ENCODE measurements around the gene TIMM10.
A peak's percentile ranks its signal among the peaks of the same experiment; 100 is the strongest.

TIMM10 gene

DNA sequence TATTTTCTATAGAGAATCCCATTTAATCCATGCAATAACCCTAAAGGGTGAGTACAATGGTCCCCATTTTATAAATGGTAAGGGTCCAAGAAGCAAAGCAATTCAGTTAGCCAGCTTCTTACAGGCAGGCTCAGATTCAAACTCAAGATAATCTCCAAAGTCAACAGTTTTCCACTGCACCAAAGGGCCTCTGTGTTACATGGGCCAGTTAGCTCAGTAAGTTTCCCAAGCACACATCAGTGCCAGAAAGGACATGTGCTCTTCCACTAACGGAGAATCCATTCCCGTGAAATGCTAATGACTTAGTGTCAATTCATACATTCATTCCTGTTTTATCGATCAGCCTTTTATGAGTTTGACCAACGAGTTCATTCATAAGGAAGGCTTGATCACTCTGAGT lies 26.0 kb downstream of the TIMM10 start:
- DNase-seq (ENCODE audit: low read depth in 2 of 2) = no peak

DNA sequence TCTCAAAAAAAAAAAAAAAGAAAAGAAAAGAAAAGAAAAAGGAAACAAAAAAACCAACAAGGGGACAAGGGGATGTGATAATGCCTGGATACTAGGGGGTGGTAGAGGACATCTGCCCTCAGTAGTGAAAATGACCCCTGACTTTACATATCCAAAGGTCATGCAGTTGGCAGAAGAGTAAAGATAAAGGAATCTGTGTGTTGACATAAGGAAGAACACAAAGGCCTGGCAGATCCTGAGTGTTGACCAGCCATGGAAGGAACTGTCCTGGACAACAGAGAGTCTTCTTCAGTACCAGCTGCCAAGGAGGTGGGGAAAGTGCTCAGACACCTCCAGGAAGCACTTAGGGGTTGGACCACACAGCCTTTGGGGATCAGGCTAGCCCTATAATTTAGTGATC lies 27.7 kb downstream of the TIMM10 start:
- DNase-seq (ENCODE audit: low read depth in 2 of 2) = no peak

- DNase-seq (ENCODE audit: low read depth in 2 of 2) = no peak
Measured at GRCh38 chr11:57502376-57502775, 28.2 kb downstream of the TIMM10 start.

DNA sequence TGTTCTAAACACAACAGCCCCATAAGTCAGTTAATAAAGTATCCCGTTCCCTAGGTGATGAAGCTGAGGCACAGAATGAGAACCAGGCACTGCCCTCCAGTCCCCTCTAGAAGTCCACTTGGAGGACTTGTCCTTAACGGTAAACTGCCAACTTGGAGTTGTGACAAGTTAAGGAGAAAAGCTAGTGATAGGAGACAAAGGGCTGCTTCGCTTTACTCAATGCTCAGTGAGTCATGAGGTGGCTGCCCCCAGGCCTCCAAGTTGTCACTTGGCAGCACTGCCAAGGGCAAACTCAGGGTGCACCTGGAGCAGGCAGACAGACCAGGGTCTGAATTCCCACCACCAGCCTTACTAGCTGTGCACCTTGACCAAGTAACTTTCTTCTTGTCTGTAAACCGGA lies 28.6 kb downstream of the TIMM10 start:
- no peak for DNase-seq (ENCODE audit: low read depth in 2 of 2)

DNA sequence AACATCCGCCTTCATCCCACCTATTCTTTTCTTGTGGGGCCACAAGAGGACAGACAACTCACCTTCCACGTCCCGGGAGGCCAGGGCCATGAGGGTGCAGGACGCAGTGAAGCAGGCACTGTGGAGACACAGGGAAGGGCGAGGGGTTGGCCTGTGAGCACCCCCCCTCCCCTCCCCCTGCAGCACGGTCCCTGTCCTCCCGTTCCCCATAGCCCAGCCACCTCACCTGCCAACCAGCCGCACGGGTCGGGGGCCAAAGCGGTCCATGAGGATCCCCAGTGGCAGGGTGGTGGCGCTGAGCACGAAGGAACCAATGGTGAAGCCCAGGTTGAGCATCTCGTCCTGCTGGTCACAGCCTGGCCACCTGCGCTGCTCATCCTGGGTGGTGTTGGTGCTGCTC lies 29.6 kb downstream of the TIMM10 start:
- no peak for DNase-seq (ENCODE audit: low read depth in 2 of 2)

DNA sequence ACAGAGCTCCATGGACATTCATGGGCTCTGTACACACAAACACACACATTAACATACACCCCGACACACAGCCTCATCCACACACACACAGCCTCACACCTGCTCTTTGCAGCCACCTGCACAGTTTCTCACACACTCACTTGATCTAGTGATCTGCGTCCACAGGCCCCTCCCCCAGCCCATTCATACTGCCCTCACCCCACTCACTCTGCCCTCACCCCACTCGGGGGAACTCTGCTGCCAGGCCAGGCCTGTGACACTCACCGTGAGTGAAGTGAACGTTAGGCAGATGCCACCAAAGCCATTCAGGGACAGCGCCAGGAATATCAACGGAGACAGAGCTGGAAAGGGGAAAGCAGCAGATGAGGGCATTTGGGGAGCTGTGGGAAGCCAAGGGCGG lies 30.0 kb downstream of the TIMM10 start:
- DNase-seq (ENCODE audit: low read depth in 2 of 2) = no peak

DNA sequence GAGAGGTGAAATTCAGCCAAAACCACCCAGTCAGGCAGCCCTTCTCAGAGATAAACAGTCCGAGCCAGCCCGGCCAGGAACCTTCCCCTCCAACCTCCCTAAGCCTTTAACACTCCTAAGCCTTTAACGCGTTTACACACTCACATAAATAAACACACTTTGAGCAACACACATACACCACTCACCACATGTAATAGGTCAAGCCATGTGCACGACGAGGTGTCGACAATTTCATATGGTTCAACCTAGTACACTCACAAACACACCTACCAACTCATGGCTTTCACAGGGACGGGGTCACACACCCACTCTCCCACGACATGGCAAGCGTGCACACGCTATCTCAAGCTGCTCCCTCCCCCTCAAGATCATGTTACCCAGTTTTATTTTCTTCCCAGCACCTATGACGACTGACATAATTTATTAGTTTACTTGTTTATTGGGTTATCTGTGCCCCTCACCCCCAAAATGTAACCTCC lies 30.5 kb downstream of the TIMM10 start:
- DNase-seq (ENCODE audit: low read depth in 2 of 2) = no peak

- DNase-seq (ENCODE audit: low read depth in 2 of 2) = peak in 1 of 2 experiments; percentile 46
Measured at GRCh38 chr11:57499413-57499982, 31.1 kb downstream of the TIMM10 start.

GRCh38 chr11:57498540-57498939 lies 32.0 kb downstream of the TIMM10 start:
- DNase-seq (ENCODE audit: low read depth in 2 of 2) = no peak

DNA sequence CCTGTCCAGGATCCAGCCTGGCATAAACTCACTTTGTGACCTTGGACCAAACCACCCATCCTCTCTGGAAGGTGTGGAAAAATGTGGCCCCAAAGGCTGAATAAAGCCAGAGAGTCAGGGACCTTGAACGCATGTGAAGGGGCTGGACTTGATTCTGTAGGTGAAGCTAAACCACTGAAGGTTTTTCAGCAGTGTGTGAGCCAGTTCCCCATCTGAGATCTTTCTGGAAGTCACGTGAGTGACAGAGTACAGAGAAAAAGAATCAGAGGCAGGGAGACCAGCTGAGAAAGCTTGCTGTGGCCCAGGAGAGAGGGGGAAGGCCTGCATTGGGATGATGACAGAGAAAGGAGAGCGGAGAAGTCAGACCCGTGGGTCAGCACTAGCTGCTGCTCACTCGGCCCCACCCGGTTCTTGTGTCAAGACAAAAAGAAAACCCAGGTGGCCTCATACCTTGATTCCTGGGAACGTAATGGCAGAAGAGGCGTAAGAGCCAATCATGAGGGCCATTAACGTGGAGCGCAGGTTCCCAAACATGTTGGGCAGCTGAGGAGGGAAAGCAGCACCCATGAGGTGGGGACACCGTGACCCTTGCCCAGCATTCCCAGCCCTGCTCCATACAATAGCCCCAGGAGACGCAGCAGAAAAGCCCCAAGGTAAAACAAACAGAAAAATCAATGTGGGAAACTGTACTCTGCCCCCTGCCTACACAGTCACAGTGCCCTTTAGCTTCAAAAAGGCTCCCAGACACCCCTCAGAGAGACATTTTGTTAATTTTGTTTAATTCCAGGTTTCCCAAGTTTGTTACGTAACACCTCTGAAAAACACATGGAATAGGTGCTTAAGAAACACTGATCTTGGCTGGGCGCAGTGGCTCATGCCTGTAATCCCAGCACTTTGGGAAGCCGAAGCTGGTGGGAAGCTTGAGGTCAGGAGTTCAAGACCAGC lies 33.0 kb downstream of the TIMM10 start:
- DNase-seq (ENCODE audit: low read depth in 2 of 2) = no peak

DNA sequence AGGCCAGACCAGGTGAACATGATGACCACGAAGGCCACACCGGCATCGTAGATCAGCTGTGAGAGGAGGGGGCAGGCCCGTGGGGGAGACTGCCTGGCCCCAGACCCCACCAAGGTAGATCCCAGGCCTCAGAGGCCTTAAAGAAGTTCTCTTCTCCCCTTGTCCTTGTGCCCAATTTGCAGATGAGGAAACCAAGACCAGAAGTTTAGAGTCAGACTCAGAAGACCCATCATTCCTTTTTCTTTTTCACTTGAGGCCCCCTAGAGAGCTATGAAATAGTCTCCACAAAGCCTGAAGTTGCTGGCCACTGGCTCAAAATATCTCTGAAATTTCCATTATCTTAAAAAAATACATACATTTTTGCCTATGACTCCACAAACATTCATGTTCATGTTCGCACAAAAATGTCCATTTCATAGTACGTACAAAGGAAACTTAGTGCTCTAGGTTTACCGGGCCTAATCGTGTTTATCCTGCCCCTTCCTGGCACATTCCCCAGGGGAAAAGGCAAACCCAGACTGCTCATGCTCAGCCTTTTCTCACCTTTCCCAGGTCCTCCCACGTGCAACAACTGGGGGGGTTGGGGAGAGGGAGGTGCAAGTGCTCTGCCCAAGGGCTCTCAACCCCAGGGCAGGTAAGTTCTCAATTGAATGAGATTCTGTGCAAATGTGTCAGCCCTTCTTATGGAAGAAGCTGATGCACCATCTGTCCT lies 34.3 kb downstream of the TIMM10 start:
- DNase-seq (ENCODE audit: low read depth in 2 of 2) = no peak

GRCh38 chr11:57493507-57494503 lies 36.7 kb downstream of the TIMM10 start:
- peak; percentile 63 to 66 for DNase-seq (ENCODE audit: low read depth in 2 of 2)

- peak in 1 of 2 experiments; percentile 53 for DNase-seq (ENCODE audit: low read depth in 2 of 2)
Measured at GRCh38 chr11:57491371-57492061, 39.0 kb downstream of the TIMM10 start.

DNA sequence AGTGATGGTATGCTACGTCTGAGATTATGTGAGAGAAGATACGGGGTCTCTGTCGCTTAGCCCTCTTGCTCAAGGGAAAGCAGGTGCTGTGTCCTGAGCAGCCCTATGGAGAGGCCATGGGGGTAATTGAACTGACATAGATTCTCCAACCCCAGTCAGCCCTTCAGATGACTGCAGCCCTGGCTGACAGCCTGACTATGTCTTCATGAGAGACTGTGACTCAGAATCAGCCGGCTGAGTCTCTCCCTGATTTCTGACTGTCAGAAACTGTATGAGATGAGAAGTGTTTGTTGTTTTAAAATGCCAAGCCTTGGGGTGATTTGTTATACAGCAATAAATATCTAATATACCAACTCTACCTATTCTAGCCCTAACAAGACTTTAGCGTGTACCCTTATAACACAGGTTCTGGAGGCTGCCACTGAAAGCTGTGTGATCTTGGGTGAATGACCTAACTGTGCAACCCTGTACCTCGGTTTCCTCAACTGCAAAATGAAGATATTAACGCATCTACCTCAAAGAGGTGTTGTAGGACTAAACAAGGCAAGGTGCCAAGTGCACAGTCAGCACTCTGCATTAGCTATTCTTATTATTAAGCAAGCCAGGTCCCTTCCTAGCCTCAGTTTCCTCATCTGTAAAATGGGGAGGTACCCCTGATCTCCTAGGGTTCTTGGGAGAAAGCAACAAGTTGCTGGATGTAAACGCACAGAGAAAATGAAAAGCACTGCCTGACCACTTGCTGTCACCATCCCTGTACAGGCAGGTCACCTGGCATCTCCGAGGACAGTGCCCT lies 39.9 kb downstream of the TIMM10 start:
- DNase-seq (ENCODE audit: low read depth in 2 of 2) = no peak

- no peak for DNase-seq (ENCODE audit: low read depth in 2 of 2)
Measured at GRCh38 chr11:57487920-57488659, 42.5 kb downstream of the TIMM10 start.

DNA sequence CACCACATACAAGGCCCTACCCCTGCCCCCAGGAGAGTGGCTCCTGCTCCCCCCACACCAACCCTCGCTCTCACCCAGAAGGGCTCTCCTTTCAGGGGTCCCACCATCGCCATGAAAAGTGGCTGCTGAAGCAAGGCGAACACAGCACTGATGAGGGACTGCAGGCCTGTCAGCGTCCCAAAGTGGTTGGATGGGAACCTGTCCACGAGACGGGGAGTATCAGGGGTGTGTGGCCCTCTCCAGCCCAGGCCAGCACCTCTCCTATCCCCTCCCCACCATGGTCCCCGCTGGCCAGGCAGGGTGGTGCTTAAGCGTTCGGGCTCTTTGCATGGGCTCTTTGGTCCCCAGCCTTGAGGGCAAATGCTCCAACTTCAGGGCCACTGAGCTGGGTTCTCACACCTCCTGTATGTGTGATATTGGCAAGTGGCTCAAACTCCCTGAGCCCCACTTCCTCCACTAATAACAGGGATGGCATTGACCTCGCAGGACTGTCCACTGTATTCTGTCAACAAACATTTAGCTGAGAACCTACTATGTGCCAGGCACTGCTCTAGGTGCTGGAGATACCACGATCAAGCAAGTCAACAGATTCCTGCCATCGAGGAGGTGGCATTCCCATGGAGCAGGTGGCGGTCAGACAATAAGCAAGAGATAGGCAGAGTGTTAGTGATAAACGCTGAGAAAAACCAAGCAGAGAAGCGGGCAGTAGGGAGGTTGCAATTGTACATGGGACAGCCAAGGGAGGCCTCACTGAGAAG lies 43.4 kb downstream of the TIMM10 start:
- no peak for DNase-seq (ENCODE audit: low read depth in 2 of 2)

- no peak for DNase-seq (ENCODE audit: low read depth in 2 of 2)
Measured at GRCh38 chr11:57485217-57485990, 45.1 kb downstream of the TIMM10 start.

All from stimulated activated CD4-positive, alpha-beta T cell treated with anti-CD3 and anti-CD28 coated beads, Interleukin-12 subunit alpha, Interleukin-12 subunit beta, amount 100 ng/mL, for 24 hours (primary cell).